WERI-Rb-1 (cell line): ENCODE results near the gene C1QL1.

Experiments used
- DNase-seq: peaks from one replicate; pipeline ENCODE4 v3.0.0-alpha.2; 2020
- H3K27ac ChIP-seq: fragments of 250-450 bp; sonication (Bioruptor Pico); 2 replicates; pipeline ENCODE4 v1.5.1; 2020; ENCODE audit warnings: mild to moderate bottlenecking, moderate library complexity
- H3K27me3 ChIP-seq: fragments of 250-450 bp; sonication (Bioruptor Pico); 2 replicates; pipeline ENCODE4 v1.5.1; 2021; ENCODE audit warnings: mild to moderate bottlenecking, low read depth, moderate library complexity; ENCODE audit not compliant: insufficient read depth, severe bottlenecking
- H3K36me3 ChIP-seq: fragments of 250-450 bp; sonication (Bioruptor Pico); 2 replicates; pipeline ENCODE4 v1.5.1; 2020; ENCODE audit warnings: mild to moderate bottlenecking, moderate library complexity
- H3K4me3 ChIP-seq: 2 replicates; pipeline ENCODE4 v1.5.1; 2011; ENCODE audit warnings: low read depth, mild to moderate bottlenecking, control low read depth, low read length
- H3K9me3 ChIP-seq: fragments of 250-450 bp; sonication (Bioruptor Pico); 2 replicates; pipeline ENCODE4 v1.5.1; 2021; ENCODE audit warnings: mild to moderate bottlenecking, moderate library complexity; ENCODE audit not compliant: severe bottlenecking
- CTCF ChIP-seq: IDR thresholded peaks from 2 replicates; pipeline ENCODE4 v1.5.1; 2011; ENCODE audit warnings: low read depth, mild to moderate bottlenecking, control low read depth, inconsistent platforms, low read length

The C1QL1 gene

GRCh38 chr17:45001310-45001709 is 33.2 kb upstream of the C1QL1 start:
- H3K36me3 ChIP-seq: no peaks in the 10 kb centered on the region
- no peak overlapping the region for H3K27ac ChIP-seq
- no peak for DNase-seq
- TF ChIP-seq CTCF: no peak
- peaks cover 6% of the 10 kb centered on the region for H3K9me3 ChIP-seq
- no peak overlapping the region for H3K4me3 ChIP-seq
- H3K27me3 ChIP-seq: no peaks in the 10 kb centered on the region

- no peak overlapping the region for H3K4me3 ChIP-seq
- no peaks in the 10 kb centered on the region for H3K36me3 ChIP-seq
- peaks cover 6% of the 10 kb centered on the region for H3K9me3 ChIP-seq
- H3K27ac ChIP-seq: no peak overlapping the region
- no peaks in the 10 kb centered on the region for H3K27me3 ChIP-seq
- TF ChIP-seq CTCF: no peak
- DNase-seq: no peak
These were observed 31.3 kb upstream of the C1QL1 start for GRCh38 chr17:44999433-44999832.

GRCh38 chr17:44998646-44999045 is 30.5 kb upstream of the C1QL1 start:
- no peak for DNase-seq
- no peaks in the 10 kb centered on the region for H3K27me3 ChIP-seq
- TF ChIP-seq CTCF: no peak
- H3K4me3 ChIP-seq: no peak overlapping the region
- H3K36me3 ChIP-seq: no peaks in the 10 kb centered on the region
- peak overlapping the region; percentile 65 for H3K27ac ChIP-seq
- peaks cover 6% of the 10 kb centered on the region for H3K9me3 ChIP-seq

- peak; percentile 77 for DNase-seq
- Histone ChIP-seq H3K4me3 (peak overlapping the region; percentile 16), H3K9me3 (peaks cover 6% of the 10 kb centered on the region), H3K27ac (peak overlapping the region; percentile 65), H3K36me3 (no peaks in the 10 kb centered on the region), H3K27me3 (no peaks in the 10 kb centered on the region)
- peak; percentile 33; the same call in 1 of the 2 replicates for TF ChIP-seq CTCF
These were observed 29.8 kb upstream of the C1QL1 start for GRCh38 chr17:44997733-44998520.

GRCh38 chr17:44996304-44996703 is 28.2 kb upstream of the C1QL1 start:
- no peaks in the 10 kb centered on the region for H3K27me3 ChIP-seq
- no peak overlapping the region for H3K4me3 ChIP-seq
- no peak for TF ChIP-seq CTCF
- peak overlapping the region; percentile 37 for H3K27ac ChIP-seq
- peaks cover 6% of the 10 kb centered on the region for H3K9me3 ChIP-seq
- no peak for DNase-seq
- H3K36me3 ChIP-seq: no peaks in the 10 kb centered on the region
